ENCODE data around the gene GDI2. TPM values are rescaled to one million over a fixed set of nuclear protein-coding genes. Genes with fewer than 3 reads are reported as not detected.
A peak's percentile ranks its signal among the peaks of the same experiment; 100 is the strongest.

The GDI2 gene
- total and polyA plus RNA-seq, 2 of the 13 experiments (the other 11 are each of a cell fraction or from before 2014, with no cell fraction given): 153 to 477 TPM

DNA sequence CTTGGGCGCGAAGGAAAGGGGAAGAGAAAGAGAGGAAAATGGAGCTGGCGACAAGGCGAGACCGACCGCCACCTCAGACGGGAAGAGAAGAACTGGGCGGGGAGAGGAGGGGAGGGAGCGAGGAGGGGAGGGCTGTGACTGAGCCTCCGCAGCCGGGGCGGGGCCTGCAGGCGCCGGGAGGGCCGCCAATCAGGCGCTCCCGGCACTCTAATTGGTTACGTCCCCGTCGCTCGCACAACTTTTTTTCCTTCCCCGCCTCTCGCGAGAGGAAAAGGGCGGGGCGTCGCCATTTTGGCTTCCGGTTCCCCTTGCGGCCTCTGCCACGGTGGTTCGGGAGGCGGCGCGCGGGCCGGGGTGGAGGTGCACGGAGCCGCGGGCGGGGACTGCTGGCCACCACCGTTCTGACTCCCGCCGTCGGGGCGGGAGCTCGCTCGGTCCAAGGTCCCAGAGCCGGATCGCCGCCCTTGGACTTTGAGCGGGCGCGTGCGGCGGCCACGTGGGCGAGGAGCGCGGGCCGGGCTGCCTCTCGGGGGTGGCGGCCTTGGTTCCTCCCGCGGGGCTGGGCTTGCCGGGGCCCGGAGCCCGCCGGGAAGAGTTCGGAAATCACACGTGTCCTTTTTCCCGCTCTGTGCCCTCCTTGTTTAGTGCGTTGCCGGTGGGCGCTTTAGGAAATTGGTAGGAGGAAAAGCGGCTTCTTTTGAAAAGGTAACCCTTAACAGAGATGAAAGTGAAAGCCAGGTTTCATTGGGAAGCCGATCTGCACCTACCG is at the start of gene GDI2 (continued):
- TF ChIP-seq, protein P1, sequence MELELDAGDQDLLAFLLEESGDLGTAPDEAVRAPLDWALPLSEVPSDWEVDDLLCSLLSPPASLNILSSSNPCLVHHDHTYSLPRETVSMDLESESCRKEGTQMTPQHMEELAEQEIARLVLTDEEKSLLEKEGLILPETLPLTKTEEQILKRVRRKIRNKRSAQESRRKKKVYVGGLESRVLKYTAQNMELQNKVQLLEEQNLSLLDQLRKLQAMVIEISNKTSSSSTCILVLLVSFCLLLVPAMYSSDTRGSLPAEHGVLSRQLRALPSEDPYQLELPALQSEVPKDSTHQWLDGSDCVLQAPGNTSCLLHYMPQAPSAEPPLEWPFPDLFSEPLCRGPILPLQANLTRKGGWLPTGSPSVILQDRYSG (CRISPR knock-in tag; IDR thresholded peaks at IDR 0.05): peak; percentile 96
- TF ChIP-seq, protein P2, sequence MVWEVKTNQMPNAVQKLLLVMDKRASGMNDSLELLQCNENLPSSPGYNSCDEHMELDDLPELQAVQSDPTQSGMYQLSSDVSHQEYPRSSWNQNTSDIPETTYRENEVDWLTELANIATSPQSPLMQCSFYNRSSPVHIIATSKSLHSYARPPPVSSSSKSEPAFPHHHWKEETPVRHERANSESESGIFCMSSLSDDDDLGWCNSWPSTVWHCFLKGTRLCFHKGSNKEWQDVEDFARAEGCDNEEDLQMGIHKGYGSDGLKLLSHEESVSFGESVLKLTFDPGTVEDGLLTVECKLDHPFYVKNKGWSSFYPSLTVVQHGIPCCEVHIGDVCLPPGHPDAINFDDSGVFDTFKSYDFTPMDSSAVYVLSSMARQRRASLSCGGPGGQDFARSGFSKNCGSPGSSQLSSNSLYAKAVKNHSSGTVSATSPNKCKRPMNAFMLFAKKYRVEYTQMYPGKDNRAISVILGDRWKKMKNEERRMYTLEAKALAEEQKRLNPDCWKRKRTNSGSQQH (CRISPR knock-in tag; IDR thresholded peaks at IDR 0.05; ENCODE audit: low read depth): peak; percentile 25; the same call in 1 of the 2 replicates
- TF ChIP-seq, protein P3, sequence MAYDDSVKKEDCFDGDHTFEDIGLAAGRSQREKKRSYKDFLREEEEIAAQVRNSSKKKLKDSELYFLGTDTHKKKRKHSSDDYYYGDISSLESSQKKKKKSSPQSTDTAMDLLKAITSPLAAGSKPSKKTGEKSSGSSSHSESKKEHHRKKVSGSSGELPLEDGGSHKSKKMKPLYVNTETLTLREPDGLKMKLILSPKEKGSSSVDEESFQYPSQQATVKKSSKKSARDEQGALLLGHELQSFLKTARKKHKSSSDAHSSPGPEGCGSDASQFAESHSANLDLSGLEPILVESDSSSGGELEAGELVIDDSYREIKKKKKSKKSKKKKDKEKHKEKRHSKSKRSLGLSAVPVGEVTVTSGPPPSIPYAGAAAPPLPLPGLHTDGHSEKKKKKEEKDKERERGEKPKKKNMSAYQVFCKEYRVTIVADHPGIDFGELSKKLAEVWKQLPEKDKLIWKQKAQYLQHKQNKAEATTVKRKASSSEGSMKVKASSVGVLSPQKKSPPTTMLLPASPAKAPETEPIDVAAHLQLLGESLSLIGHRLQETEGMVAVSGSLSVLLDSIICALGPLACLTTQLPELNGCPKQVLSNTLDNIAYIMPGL (CRISPR knock-in tag; IDR thresholded peaks at IDR 0.05; ENCODE audit: borderline replicate concordance in 1 of 2, low read depth in 1 of 2): peak; percentile 73 to 81; a peak in 3 of 4 replicates
- TF ChIP-seq NFKBIZ (CRISPR knock-in tag; IDR thresholded peaks at IDR 0.05) (0 out of 2 replicates have a peak, but pooled peaks have one; percentile 34), HOXA5 (CRISPR knock-in tag; IDR thresholded peaks at IDR 0.05) (peak; percentile 93), SP2 (CRISPR knock-in tag; IDR thresholded peaks at IDR 0.05) (peak; percentile 92), ZNF557 (CRISPR knock-in tag; IDR thresholded peaks at IDR 0.05) (peak; percentile 92), ZSCAN22 (CRISPR knock-in tag; IDR thresholded peaks at IDR 0.05) (no peak), CENPX (CRISPR knock-in tag; IDR thresholded peaks at IDR 0.05) (no peak), KDM1A (CRISPR knock-in tag; IDR thresholded peaks at IDR 0.05) (no peak), NFE2 (CRISPR knock-in tag; IDR thresholded peaks at IDR 0.05) (no peak), U2AF2 (IDR thresholded peaks at IDR 0.05; ENCODE audit: low read depth, low read length) (no peak), ATRX (CRISPR knock-in tag; IDR thresholded peaks at IDR 0.05; ENCODE audit: borderline replicate concordance) (no peak), HDAC2 (CRISPR knock-in tag; IDR thresholded peaks at IDR 0.05) (peak; percentile 82)
- TF ChIP-seq, protein P4, sequence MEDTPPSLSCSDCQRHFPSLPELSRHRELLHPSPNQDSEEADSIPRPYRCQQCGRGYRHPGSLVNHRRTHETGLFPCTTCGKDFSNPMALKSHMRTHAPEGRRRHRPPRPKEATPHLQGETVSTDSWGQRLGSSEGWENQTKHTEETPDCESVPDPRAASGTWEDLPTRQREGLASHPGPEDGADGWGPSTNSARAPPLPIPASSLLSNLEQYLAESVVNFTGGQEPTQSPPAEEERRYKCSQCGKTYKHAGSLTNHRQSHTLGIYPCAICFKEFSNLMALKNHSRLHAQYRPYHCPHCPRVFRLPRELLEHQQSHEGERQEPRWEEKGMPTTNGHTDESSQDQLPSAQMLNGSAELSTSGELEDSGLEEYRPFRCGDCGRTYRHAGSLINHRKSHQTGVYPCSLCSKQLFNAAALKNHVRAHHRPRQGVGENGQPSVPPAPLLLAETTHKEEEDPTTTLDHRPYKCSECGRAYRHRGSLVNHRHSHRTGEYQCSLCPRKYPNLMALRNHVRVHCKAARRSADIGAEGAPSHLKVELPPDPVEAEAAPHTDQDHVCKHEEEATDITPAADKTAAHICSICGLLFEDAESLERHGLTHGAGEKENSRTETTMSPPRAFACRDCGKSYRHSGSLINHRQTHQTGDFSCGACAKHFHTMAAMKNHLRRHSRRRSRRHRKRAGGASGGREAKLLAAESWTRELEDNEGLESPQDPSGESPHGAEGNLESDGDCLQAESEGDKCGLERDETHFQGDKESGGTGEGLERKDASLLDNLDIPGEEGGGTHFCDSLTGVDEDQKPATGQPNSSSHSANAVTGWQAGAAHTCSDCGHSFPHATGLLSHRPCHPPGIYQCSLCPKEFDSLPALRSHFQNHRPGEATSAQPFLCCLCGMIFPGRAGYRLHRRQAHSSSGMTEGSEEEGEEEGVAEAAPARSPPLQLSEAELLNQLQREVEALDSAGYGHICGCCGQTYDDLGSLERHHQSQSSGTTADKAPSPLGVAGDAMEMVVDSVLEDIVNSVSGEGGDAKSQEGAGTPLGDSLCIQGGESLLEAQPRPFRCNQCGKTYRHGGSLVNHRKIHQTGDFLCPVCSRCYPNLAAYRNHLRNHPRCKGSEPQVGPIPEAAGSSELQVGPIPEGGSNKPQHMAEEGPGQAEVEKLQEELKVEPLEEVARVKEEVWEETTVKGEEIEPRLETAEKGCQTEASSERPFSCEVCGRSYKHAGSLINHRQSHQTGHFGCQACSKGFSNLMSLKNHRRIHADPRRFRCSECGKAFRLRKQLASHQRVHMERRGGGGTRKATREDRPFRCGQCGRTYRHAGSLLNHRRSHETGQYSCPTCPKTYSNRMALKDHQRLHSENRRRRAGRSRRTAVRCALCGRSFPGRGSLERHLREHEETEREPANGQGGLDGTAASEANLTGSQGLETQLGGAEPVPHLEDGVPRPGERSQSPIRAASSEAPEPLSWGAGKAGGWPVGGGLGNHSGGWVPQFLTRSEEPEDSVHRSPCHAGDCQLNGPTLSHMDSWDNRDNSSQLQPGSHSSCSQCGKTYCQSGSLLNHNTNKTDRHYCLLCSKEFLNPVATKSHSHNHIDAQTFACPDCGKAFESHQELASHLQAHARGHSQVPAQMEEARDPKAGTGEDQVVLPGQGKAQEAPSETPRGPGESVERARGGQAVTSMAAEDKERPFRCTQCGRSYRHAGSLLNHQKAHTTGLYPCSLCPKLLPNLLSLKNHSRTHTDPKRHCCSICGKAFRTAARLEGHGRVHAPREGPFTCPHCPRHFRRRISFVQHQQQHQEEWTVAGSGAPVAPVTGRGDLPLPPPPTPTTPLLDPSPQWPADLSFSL (CRISPR knock-in tag; IDR thresholded peaks at IDR 0.05): no peak
- TF ChIP-seq, protein P5, sequence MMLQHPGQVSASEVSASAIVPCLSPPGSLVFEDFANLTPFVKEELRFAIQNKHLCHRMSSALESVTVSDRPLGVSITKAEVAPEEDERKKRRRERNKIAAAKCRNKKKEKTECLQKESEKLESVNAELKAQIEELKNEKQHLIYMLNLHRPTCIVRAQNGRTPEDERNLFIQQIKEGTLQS (CRISPR knock-in tag; IDR thresholded peaks at IDR 0.05): peak; percentile 82
